ENCODE results near the gene IQCK.
A peak's percentile ranks its signal among the peaks of the same experiment; 100 is the strongest.
"Not testable (repeated sequence)": the region's sequence is repeated elsewhere in the genome, so short reads cannot be mapped to it uniquely, and the experiment has no call there.

IQCK gene

DNA sequence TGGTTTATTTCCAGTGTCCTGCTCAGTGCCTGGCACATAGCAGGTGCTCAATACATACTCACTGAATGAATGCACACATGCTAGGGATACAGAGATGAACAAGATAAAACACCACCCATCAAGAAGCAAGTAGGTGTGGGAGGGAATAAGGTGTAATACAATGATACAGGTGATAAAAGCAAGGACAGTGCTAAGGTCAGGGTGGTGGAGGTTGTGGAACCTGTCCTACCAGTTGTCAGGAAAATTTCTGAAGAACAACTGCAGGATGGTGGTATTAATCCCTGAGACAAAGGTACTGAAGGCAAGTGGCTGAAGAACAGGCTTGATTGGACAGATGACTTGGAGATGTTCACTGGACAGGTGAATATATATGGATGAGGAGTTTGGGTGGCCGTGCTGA, 1.9 kb upstream of the IQCK start:
- FAIRE-seq = no peak
- DNase-seq (ENCODE audit: low spot score) = no peak

DNA sequence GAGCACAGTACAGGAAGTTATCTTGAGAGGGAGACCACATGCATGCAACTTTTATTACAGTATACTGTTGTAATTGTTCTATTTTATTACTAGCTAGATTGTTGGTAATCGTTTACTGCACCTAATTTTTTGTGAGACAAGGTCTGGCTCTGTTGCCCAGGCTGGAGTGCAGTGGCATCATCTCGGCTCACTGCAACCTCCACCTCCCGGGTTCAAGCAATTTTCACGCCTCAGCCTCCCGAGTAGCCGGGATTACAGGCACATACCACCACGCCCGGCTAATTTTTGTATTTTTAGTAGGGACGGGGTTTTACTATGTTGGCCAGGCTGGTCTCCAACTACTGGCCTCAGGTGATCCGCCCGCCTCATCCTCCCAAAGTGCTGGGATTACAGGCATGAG, 1.3 kb upstream of the IQCK start:
- not testable (repeated sequence) for DNase-seq (ENCODE audit: low spot score); FAIRE-seq

DNA sequence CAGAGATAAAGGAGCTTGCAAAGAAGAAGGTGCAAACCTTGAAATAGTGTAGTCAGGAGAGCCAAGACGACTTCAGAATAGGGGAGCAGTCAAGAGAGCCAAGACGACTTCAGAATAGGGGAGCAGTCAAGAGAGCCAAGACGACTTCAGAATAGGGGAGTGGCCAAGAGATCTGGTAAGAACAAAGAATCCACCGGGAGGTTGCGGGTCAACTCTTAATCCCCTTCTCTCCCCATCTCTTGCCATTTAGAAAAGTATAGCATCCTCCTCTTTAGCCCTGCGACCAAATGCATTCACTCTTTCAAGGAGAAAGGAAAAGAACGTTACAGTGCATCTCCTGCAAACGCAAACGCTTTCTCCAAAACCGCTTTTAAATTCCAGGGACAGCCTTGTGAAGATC, 757 bp upstream of the IQCK start:
- FAIRE-seq (no peak), DNase-seq (ENCODE audit: low spot score) (no peak)

DNA sequence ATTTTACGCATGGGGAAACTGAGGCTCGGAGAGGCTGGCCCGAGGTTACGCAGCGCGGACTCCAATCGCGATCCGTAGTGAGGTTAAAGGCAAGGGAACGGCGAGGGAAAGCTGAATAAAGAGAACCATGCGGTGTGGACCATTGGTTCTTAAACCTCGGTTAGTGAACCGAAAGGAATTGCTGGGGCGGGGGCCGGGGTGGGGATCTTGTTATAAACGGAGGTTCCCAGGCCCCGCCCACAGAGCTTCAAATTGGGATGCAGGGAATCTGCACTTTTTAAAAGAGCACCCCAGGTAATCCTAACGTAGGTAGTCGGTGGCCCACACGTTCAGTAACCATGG, 524 bp downstream of the IQCK start:
- FAIRE-seq = no peak
- no peak for DNase-seq (ENCODE audit: low spot score)

DNA sequence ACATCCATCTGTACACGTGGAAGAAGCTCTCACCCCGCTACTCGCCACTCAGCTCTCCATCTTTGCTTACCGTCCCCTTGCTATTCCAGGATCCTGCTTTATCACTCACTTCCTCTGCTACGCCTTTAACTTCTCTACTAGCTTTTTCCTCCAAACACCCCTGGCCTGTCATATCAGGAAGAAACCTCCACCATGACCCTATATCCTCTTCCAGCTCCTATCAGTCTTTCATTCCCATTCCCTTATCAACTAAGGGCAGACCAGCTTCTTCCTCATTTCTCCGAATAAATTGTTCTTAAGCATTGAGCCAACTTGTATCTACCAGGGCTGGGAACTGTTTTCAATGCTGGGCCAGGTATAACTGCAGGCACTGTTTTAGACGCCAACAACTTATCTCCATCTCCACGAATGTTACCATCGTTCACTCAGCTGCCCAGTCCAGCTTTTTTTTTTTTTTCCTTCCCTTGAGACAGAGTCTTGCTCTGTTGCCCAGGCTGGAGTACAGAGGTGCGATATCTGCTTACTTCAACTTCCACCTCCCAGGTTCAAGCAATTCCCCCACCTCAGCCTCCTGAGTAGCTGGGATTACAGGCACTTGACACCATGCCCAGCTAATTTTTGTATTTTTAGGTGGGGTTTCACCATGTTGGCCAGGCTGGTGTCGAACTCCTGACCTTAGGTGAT, 4.3 kb downstream of the IQCK start:
- no peak for DNase-seq (ENCODE audit: low spot score)
- no peak for FAIRE-seq

DNA sequence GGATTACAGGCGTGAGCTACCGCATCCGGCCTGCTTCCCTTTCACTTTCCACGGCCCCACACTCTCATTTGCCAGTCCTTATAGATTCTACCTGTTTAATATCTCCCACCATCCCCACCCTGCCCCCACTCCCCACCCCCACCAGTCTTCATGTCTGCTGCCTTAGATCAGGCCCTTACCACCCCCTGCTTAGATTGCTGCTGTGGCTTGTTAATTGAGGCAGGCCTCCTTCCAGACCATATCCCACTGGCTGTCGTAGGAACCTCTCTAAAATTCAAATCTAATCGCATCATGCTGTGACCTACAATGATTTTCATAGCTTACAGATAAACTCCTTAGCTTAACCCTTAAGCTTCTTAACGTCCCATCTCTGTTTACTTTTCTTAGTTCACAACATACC, 4.9 kb downstream of the IQCK start:
- FAIRE-seq = no peak

DNA sequence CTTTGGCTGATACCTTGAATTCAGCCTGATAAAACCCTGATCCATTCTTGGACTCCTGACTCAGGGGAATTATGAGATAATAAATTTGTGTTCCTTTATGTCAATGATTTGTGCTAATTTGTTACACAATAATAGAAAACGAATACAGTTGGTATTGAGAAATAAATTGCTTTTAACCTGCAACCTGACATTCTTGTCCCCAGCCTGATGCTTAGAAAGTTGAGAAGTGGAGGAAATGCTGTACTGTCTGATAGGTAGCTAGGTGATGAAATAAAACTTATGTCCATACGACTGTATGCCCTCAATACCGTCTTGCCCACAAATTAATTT, 10.5 kb downstream of the IQCK start:
- DNase-seq (ENCODE audit: low spot score) (no peak), FAIRE-seq (no peak)

More for the DNA sequence above, 4.9 kb downstream of the IQCK start:
- no peak for DNase-seq (ENCODE audit: low spot score)

DNA sequence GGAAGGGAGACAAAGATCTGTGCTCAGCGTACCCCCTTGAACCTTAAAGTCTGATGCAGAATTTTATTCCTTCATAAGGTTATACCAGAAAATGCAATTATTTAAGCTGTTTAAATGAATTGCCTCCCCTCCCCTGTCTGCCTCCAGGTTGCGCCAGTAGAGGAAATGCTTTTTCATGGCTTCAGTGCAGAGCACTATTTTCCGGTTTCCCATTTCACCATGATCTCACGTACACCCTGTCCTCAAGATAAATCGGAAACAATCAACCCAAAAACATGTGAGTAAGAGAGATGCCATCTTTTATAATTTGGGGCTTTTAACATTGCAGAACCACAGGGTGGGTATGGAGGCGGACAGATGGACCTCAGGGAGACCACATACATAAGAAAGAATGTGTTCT, 15.5 kb downstream of the IQCK start:
- FAIRE-seq (no peak), DNase-seq (ENCODE audit: low spot score) (no peak)

DNA sequence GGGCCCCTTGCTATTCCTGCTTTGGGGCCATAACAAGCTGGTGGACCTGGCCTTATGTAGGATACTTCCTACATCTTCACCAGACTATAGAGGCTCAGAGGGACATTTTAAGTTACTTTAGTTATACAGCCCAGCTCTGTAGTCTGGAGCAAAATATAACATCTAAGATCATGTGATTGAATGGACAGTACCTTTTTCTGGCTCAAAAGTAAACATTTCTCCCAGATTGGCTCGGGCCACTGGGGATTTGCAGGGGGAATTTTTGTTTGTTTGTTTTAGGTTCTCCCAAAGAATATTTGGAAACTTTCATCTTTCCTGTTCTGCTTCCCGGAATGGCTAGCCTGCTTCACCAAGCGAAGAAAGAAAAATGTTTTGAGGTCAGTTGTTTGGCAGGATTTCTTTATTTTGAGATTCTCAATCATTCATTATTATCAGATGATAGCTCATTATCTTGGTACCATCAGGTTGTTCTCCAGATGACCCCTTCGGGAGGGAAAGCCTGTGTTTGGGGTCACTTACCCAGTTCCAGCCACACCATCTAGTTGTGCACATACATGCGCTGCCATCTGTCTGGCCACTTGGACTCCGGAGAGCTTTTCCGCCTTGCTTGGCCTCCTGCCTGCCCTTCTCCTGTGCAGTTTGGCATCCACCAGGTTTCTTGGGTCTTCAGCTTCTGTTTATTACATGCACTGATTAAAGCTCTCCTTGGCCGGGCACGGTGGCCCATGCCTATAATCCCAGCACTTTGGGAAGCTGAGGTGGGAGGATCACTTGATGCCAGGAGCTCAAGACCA, 17.2 kb downstream of the IQCK start:
- FAIRE-seq = no peak

DNA sequence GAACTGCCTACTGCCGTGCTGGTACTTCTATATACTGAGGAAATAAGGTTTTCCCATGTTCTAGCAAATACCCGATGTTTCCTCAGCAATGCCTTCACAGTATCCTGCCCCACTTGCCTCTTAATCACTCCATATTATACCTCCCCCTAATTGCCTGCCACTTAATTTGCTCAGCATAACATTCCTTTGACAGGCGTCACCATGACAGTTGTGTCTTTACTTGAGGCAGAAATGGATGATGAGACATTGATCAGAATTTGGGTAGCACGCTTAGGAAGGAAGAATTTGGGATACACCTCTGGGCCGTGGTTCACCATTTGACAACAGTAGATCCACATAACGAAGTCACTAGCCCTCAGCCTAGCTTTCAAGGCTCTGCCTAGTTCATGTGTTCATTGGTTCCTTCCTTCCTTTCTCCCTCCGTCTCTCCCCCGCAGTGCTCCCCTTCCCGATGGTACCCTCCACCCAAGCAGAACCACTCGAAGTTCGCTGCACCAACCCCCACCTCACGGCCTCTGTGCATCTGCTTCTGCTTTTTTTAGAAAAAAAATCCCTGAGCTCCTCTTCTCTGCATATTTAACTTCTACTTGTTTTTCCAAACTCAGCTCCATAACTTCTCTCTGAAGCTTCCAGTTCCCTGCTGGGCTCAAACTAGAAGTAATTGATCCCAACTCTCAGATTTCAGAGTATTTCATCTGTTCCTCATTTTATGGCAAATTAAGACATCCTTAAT, 19.4 kb downstream of the IQCK start:
- DNase-seq (ENCODE audit: low spot score) = no peak
- no peak for FAIRE-seq

More for the DNA sequence above, 17.2 kb downstream of the IQCK start:
- no peak for DNase-seq (ENCODE audit: low spot score)

DNA sequence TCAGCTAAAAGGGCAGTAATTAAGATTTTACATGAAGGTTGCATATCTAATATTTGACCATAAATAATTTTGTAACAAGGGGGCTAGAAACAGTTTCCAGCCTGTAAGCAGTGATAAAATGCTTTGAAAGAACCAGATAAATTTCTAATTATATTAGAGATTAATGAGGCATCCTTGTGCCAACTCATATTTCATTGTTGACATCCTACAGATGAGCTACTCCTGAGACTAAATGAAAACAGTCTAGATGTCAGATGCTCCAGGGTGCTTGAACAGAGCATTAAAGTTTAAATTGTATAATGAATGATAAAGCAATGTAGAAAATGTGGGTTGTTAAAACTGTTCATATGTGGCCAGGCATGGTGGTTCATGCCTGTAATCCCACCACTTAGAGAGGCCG, 23.3 kb downstream of the IQCK start:
- FAIRE-seq (no peak), DNase-seq (ENCODE audit: low spot score) (no peak)

DNA sequence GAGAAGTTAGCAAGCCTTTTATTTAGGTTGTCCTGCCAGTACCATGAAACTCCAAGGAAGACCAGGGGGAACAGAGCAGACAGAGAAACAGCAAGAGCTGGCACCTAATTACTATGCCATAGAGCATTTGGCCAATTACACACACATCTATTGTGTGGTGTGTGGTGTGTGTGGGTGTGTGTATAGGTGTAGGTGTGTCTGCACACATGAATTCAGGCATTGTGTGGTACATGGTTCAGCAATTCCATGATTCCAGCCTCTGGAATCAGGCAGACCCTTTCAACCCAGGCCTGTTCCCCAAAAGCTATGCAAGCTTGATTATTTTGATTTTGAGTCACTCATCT, 25.7 kb downstream of the IQCK start:
- FAIRE-seq (no peak), DNase-seq (ENCODE audit: low spot score) (no peak)

DNA sequence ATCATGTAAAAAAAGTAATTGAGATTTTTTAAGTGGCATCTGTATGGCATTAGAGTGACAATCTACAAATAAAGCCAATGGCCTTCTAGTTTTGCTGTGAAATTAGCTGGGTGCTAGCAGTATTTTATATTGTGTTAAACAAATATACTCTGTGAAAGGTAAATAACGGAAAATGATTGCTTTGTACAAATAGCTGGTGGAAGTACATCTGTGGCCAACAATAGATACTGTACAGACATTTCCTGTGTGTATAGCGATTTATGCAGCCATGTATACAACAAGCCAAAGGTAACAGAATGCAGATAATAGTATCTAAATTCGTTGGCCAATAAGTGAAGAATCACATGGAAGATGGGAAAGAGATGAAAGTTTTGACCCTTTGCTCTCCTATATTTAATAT, 26.6 kb downstream of the IQCK start:
- FAIRE-seq = no peak
- no peak for DNase-seq (ENCODE audit: low spot score)

DNA sequence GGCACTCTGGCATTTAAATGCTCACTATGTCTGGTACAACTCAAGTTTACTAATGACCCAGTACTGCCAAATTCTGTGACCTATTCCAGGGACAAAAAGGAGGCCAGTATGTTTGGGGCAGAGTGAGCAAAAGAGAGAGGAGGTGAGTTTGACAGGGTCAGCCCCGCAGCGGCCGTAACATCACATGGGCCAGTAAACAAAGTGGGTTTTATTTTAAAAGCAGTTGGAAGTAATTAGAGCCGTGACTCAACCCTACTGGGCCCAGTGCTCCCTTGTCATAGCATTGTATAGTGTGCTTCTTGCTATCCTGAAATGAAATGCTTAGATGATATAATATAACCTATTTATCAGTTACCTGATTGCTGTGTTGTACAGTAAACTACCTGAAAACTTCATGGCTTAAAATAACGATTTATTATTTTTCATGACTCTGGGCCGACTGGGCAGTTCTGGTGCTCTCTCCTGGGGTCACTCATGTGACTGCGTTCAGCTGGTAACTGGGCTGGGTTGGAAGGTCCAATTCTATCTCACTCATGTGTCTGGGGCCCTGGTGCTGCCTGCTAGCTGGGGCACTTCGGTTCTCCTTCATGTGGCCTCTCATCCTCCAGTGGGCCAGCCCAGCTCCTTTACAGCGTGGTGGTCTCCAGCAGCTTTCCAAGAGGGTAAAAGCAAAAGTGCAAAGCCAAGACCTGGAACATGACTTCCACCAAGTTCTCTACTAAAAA, 27.4 kb downstream of the IQCK start:
- FAIRE-seq = no peak

DNA sequence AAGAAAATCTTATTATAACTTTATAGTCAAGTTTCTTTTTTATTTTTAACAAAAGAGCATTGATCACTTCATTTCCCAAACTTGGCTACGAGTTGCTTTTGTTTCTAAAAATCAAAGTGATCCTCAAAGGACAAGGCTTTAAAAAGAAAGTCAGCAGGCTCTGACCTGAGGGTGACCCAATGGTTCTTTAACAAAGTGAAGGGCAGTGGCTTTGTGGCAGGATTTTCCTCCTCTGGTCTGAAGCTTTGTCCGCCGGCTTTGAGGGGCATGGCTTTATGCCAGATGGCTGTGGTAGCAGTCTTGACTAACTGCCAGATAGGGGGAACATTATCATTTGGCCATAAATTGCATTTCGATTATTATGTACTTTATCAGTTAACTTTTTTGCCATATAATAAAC, 28.5 kb downstream of the IQCK start:
- FAIRE-seq (no peak), DNase-seq (ENCODE audit: low spot score) (no peak)

More for the DNA sequence above, 27.4 kb downstream of the IQCK start:
- DNase-seq (ENCODE audit: low spot score) = no peak

DNA sequence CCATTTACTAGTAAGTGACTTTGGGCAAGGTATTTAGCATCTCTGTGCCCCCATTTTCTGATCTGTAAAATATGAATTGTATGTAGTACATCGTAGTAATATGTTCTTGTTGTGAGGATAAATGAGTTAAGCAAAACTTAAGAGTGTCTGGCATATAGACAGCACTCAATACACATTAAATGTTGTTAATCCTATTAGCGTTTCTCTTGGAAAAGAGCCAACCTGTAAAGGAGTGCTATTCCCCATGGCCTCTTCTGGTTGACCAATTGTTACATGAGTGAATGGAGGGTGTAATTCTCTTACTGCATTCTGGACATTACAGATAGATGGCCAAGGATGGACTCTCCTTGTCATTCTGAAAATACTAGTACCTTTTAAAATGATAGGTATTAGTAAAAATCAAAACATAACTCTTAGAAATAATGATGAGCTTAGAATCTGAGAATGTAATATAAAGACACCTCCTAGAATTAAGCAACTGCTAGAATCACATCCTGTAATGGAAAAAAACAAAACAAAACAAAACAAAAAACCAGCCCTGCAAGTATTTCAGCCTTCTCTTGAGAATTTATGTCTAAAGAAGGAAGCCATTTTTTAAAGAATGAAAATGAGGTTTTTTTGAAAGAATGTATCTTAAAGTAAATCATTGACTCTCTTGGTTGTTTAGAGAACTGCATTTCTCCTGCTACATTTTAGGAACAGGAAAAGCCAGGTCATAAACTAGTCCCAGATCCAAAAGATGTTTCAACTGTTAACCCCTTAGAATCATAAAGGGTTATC, 30.5 kb downstream of the IQCK start:
- no peak for FAIRE-seq
- no peak for DNase-seq (ENCODE audit: low spot score)

DNA sequence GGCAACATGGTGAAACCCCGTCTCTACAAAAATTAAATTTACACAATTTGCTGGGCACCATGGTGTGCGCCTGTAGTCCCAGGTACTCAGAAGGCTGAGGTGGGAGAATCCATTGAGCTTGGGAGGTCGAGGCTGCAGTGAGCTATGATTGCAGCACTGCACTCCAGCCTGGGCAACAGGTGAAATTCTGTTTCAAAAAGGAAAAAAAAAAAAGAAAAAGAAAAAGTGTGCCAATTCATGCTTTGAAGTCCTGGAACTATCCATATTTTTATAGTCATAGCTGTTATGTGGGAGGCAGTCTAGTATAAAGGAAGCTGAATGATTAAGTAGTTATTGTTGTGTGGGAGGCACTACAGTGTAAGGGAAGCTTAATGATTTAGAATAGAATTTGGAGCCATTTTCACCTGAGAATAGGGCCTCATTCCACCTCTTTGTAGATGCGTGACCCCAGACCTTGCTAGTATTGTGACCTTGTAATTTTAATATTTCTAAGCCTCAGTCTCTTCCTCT, 31.6 kb downstream of the IQCK start:
- no peak for FAIRE-seq
- DNase-seq (ENCODE audit: low spot score) = no peak

DNA sequence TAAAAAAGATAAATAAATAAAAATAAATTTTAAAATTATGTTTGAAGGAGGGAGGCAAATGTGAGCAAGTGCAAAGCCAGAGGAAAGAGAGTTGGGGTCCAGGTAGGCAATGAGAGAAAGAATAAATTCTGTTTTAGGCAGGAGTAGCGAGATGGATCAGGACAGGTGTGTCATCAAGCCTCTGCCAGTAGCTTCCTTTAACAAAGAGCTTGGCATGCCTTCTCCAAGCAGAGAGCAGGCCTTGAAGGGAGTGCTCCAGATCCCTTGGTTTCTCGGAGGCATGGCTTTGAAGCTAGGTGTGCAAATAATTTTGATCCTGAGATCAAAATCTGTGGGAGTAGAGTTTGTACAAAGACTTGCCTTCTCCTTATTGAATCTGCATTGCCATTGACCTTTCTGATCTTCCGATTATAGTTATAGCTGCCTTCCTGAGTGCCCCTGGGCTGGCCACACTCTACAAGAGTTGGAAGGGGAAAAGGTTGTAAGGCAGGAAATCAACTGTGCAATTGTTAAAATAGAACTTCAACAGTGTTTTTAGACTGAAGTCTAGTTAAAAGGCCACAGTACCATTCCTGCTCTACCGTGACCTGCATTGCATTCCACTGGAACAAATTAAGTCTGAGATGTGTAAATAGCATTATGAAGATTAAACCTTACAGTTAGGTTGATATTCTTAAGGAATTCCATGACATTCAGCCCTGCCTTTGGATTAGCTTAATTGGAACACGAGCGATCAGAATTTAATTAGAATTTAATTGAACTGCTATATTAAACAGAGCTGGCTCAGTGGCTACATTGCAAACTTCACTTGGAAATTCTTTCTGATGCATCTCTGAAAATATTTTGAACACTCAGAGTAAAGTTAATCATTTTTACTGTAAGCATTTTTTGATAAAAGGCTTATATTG, 33.7 kb downstream of the IQCK start:
- DNase-seq (ENCODE audit: low spot score) (no peak), FAIRE-seq (no peak)

DNA sequence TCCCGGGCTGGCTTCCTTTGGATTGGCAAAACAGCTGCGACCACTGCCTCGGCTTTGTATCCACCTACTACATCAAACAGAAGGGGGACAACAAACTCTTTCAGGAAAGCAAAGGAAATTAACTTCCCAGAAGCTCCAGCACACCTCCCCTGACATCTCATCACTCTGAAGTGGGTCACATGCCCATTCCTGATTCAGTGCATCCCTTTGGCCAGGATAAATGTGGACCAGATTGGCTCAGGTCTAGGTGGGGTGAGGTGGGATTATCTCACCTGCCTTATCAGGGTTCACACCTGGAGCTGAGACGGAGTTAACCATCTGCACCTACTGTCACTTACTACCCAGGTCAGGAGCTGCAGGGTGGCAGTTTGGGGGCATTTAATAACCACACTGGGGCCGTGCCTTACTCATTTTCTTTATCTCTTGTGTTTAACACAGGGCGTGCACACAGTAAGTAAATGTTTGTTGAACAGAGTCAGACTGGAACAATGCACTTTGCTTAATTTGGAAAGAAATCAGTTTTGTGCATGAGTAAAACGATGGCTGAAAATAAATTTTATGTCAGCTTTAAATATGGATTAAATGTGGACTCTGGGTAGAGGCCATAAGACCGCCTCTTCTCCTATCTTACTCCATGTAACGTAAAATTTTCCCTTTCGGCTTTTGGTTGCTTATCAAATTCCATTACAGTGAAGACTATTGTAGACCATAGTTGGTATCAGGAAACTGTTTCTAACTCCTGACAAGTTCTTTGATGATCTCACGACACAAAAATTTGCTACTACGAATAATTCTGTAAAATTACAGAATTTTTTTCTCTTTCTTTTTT, 36.0 kb downstream of the IQCK start:
- no peak for FAIRE-seq

More for the DNA sequence above, 36.0 kb downstream of the IQCK start:
- peak; percentile 23 for DNase-seq (ENCODE audit: low spot score)
